ENCODE data around the gene DHRS3. TPM values are rescaled to one million over a fixed set of nuclear protein-coding genes. Genes with fewer than 3 reads are reported as not detected.
A peak's percentile ranks its signal among the peaks of the same experiment; 100 is the strongest.

Gene DHRS3
- polyA plus RNA-seq, 1 of the 3 experiments (the other 2 are of a cell fraction): 44.8 TPM

DNA sequence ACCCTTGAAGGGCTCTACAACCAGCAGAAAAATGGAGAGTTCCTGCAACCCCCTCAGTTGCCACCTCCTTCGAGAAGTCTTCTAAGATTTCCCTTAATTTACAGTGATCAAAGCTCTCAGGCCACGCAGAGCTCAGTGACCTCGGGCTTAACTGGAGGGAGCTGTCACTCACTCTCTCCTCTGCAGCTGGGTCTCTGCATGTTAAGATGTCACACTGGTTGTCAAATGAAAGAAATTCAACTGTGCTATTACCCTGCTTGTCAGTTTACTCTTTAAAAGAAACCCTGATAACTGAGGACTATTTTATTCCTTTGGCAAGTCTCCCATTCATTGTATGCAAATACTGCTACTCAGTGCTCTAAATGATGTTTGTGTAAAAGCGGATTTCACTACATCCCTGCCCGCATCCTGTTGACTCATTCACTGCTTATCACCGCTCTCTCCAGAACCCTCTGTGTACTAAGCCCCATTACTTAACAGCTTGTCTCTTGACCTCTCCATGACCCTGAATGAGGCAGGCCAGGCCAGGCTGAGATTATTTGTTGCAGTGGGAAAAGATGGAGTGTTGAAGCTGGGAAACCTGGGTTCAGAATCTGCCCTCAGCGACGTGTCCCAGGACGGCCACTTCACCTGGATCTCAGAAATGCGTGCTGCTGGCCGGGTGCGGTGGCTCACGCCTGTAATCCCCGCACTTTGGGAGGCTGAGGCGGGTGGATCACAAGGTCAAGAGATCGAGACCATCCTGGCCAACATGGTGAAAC is 13.7 kb downstream of the DHRS3 start (continued):
- TF ChIP-seq FOXM1 (IDR thresholded peaks at IDR 0.05; ENCODE audit: low read depth) (no peak), ELF1 (IDR thresholded peaks at IDR 0.05) (no peak), EP300 (IDR thresholded peaks at IDR 0.05; ENCODE audit: borderline replicate concordance in 1 of 2, low read depth in 1 of 2, low read length in 1 of 2) (peak; percentile 68 to 89), TEAD4 (IDR thresholded peaks at IDR 0.05; ENCODE audit: borderline replicate concordance, insufficient read depth) (peak; percentile 82; the same call in 1 of the 2 replicates), MEF2A (IDR thresholded peaks at IDR 0.05; ENCODE audit: borderline replicate concordance, low read depth) (peak; percentile 17; the same call in 1 of the 2 replicates), GATA2 (CRISPR knock-in tag; IDR thresholded peaks at IDR 0.05) (no peak), IRF3 (IDR thresholded peaks at IDR 0.05; ENCODE audit: low read depth, low read length) (no peak), PBX3 (IDR thresholded peaks at IDR 0.05) (peak; percentile 64), MXI1 (IDR thresholded peaks at IDR 0.05; ENCODE audit: low read depth, low read length) (no peak), RCOR1 (IDR thresholded peaks at IDR 0.05; ENCODE audit: low read length) (no peak), JUND (IDR thresholded peaks at IDR 0.05) (peak; percentile 87), FOXJ3 (CRISPR knock-in tag; IDR thresholded peaks at IDR 0.05) (no peak), NRF1 (IDR thresholded peaks at IDR 0.05; ENCODE audit: low read depth, low read length) (no peak), ZBTB33 (IDR thresholded peaks at IDR 0.05; ENCODE audit: borderline replicate concordance, low read depth) (peak; percentile 58; the same call in 1 of the 2 replicates), RAD21 (IDR thresholded peaks at IDR 0.05; ENCODE audit: low read length) (0 out of 2 replicates have a peak, but pooled peaks have one; percentile 3), SMC3 (IDR thresholded peaks at IDR 0.05; ENCODE audit: low read depth, low read length) (no peak), CTCF (IDR thresholded peaks at IDR 0.05) (no peak)
- TF ChIP-seq, protein P1, sequence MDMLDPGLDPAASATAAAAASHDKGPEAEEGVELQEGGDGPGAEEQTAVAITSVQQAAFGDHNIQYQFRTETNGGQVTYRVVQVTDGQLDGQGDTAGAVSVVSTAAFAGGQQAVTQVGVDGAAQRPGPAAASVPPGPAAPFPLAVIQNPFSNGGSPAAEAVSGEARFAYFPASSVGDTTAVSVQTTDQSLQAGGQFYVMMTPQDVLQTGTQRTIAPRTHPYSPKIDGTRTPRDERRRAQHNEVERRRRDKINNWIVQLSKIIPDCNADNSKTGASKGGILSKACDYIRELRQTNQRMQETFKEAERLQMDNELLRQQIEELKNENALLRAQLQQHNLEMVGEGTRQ (IDR thresholded peaks at IDR 0.05; ENCODE audit: borderline replicate concordance, low read depth, low read length): no peak
